Raji (cell line): ENCODE results near the gene ATP9B.

Experiments used
- POLR2A ChIP-seq: IDR thresholded peaks from 2 replicates; pipeline ENCODE4 v1.6.1; 2011; ENCODE audit warnings: low read depth, low read length, control low read depth; ENCODE audit not compliant: insufficient read depth

Gene ATP9B

DNA sequence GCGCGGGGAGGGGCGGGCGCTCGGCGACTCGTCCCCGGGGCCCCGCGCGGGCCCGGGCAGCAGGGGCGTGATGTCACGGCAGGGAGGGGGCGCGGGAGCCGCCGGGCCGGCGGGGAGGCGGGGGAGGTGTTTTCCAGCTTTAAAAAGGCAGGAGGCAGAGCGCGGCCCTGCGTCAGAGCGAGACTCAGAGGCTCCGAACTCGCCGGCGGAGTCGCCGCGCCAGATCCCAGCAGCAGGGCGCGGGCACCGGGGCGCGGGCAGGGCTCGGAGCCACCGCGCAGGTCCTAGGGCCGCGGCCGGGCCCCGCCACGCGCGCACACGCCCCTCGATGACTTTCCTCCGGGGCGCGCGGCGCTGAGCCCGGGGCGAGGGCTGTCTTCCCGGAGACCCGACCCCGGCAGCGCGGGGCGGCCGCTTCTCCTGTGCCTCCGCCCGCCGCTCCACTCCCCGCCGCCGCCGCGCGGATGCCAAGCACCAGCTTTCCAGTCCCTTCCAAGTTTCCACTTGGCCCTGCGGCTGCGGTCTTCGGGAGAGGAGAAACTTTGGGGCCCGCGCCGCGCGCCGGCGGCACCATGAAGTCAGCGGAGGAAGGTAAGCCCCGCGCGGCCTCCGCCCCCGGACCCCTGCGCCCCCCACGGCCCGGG is 326.7 kb downstream of the ATP9B start, which contains the start of gene NFATC1:
NFATC1 (plus strand) TSS at position 170 of the 644 bp plus-strand sequence; CDS start at position 465, 295 bp downstream.
- peak; percentile 73 for TF ChIP-seq POLR2A

DNA sequence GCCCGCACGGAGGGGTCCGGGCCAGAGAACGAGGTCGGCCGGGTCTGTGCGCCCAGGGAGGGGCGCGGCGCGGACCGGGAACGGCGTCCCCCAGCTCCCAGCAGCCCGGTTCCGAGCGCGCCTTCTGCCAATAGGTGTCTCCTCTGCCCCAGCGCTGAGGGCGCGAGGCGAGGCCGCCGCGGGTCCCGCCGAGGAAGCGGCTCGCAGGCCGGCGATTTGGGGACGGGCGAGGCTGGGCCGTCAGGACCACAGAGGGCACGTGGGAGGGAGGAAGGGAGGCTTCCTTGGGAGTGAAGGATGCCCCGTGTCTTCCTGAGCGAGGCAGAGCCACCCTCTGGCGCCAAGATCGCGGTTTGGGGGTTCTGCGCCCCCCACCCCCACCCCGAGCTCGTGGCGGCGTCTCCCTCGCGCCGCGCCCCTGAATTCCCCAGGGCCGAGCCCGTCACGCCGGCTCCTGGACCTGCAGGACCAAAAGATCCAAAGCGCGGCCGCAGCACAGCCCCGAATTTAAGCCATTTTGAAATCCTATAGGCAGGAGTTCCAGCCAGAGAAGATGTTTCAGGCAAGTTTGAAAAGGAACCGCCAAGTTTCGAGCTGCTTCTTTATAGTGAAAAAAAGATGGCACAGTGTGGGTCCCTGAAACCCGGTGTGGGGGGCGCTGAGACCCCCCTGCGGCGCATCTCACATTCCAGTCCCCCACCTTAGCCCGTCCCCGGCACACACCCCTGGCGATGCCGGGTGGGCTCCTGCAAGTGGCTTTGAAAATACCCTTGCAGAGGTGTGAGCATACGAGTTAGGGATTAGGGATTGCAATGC is 327.4 kb downstream of the ATP9B start:
- TF ChIP-seq POLR2A, result peak; percentile 48; the same call in 1 of the 2 replicates

GRCh38 chr18:79397247-79397829 is 328.1 kb downstream of the ATP9B start:
- TF ChIP-seq POLR2A, result no peak

DNA sequence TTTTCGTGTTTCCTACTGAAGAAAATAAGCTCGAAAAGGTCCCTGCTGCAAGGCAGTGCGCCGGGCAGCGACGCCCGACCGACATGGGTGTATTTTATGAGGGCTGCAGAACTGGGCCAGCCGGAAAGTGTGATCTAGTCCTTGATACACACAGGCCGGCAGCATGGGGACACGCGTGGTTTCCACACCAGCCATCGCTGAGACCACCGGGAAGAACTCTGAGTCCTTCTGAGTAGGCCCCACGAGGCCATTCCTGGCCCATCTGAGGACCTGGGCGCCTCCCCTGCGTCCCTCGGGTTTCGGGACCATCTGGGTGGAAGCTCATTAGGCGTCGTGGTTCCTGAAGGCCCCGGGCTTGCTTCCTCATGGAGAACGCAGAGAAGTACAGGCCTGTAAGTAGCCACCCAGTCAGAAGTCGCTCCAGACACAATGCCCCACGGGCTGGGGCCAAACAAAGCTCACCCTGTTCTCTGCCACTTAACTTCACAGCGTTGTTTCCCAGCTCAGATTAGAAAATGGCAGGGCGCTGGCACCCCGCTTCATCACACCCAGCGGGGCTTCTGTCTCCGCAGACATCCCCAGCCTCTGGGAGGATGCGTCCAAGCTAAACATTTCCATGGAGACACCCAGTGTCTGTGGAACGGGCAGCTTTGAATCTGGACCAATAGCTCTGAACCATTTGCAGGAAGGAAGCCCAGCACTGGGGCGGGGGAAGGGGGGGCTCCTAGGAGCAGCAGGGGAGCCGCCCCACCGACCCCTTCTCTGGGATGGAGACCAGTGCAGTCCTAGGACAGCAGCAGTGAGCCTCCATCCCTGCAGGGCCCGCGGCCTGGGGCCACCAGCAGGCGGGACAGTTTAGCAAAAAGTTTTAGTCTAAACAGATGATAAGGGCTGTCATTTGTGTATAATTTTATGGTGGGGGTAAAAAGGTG is 328.9 kb downstream of the ATP9B start:
- TF ChIP-seq POLR2A, result no peak

DNA sequence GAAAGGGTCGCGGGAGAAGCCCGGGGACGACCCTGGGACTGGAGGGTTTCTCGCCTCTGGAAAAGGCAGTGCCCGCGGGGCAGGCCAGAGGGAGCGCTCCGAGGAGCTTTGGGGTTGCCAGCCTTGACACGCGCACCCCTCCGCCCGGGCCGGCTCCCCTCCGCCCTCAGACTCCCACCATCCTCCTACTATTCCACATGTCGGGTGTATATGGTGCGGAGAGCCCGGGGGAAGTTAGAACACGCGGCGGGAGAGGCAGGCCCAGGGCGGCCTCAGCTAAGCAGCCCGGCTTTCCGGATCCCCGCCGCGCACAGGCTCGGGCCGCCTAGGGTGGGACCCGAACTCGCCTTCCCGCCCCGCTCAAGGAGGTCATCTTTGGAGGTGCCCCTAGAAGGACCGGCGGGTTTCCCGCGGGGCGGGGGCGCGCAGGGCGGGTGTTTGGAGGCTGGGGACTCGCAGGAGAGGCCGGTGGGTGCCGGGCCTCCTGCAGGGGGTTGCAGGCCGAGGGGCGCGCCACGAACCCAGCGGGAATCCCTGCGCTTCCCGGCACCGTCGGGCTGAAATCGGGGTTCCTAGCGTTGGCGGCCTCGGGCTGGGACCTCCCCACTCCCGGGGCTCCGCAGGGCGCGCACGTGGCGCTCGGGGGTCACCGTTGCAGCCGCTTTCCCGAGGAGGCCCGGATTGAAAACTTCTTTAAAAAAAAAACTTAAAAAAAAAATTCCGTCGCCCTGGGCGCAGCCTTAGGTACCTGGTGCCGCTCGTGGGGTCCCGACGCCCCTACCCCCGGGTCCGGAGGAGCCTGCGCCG is 330.3 kb downstream of the ATP9B start:
- TF ChIP-seq POLR2A, result 0 out of 2 replicates have a peak, but pooled peaks have one; percentile 43

GRCh38 chr18:79400091-79400590 is 330.9 kb downstream of the ATP9B start:
- TF ChIP-seq POLR2A, result 0 out of 2 replicates have a peak, but pooled peaks have one; percentile 27

GRCh38 chr18:79400591-79401381 is 331.6 kb downstream of the ATP9B start:
- no peak for TF ChIP-seq POLR2A

DNA sequence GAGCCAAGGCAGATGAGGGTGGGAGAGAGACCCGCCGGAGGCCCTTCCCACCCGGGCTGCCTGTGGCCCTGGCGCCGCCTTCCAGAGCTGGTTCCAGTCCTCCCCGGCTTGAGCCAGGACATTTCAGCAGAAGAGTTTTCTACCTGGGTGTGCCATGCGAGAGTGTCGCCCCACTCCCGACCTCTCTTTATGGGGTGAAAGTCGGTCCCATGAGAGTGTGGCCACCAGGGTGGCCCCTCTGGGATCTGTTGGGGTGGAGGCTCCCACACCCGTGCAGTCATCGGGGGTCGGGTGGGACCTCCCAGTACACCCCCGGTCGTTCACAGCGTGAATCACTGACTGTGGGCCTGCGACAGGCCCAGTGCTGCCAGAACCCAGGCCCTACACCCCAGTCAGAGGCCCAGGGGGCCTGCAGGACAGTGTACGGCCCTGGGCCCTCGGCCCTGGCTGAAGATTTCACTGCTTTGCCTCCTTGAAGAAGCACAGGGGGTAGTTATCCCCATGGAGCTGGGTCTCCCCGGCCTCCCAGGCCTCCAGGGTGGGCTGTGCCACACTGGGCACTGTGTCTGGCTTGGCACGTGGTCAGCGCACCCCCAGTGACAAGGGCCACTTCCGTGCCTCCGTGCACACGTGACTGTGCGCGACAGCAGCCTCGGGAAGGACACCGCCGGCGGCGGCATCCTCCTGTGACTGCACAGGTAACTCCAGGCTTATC is 332.5 kb downstream of the ATP9B start:
- no peak for TF ChIP-seq POLR2A

DNA sequence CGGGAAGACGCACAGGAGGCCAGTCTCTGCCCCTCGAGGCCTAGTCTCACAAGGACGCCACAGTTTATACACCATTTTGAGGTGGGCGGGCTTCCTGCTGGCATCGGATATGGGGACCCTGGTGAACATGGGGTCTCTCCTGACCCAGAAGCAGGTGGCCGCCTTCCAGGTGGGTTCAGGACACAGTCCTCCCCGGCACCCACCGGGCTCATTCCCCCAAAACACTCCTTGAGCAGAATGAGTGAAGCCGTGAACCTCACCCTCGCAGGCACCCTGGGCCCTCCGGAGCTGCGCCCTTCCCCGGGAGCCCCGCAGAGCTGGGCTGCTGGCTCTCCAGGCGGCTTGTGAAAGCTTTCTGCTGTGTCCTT is 333.0 kb downstream of the ATP9B start:
- TF ChIP-seq POLR2A, result no peak

- TF ChIP-seq POLR2A, result no peak
These were observed 334.0 kb downstream of the ATP9B start for GRCh38 chr18:79402977-79403722.

DNA sequence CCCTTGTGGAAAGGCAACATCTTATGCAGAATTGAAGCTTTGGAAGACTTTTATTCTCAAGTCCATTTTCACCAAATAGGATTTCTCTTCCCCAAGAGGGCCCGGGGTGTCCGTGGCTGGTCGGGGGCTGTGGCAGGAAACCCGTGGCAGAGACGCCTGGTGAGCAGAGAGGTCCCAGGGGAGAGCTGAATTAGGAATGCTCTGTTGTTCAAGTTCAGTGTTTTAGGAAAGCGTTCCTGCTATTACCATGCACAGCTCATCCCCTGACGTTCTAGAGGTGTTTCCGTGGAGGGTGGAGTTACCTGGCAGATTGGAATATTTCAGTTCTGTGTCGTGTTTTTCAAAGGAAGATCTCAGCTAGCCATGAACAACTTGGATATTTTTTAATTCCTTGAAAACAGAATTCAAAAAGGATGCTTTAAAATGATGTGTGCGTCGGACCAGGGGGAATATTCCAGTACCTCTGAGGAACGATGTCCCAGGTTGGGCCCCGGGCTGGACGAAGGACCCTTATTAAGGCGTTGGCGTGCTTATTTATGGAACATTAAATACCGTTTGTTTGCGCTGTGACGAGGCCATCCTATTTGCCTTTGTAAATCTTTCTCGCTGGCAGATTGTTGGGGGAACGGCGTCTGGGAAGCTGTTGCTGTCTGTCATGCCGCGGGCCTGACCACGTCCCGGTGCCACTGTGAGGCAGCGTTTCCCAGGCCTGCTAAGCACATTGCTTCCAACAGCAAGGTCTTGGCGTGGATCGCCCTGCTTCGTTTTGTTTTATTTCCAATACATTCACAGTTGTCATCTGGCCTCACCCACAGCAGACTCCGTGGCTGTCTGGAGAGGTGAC is 334.8 kb downstream of the ATP9B start:
- TF ChIP-seq POLR2A, result no peak
